Upper lobe of left lung (tissue), 4 donors: ENCODE data around the gene OR5K1.

ENCODE experiments used
- CTCF ChIP-seq, 6 experiments: fragments of 450-650 bp in 4 of 6; fragments of 200-600 bp in 2 of 6; sonication (generic) in 2 of 6; IDR thresholded peaks; one replicate each; pipeline ENCODE4 v1.5.1; 2016 to 2019; ENCODE audit warnings: antibody characterized with exemption in 6 of 6
- EP300 ChIP-seq, 4 donors: sonication (generic); formaldehyde crosslinking; IDR thresholded peaks; one replicate each; pipeline ENCODE4 v1.5.1; 2017; ENCODE audit warnings: antibody characterized with exemption in 4 of 4, control low read depth in 2 of 4
- POLR2AphosphoS5 ChIP-seq, 2 donors: sonication (generic); formaldehyde crosslinking; IDR thresholded peaks; one replicate each; pipeline ENCODE4 v1.5.1; 2017; ENCODE audit warnings: antibody characterized with exemption in 2 of 2

GRCh38 chr3:98518816-98519215 lies 55.8 kb downstream of the OR5K1 start:
- TF ChIP-seq CTCF (IDR thresholded peaks at IDR 0.05) (no peak), POLR2AphosphoS5 (IDR thresholded peaks at IDR 0.05) (no peak), EP300 (IDR thresholded peaks at IDR 0.05) (no peak)
